Stimulated activated CD8-positive, alpha-beta memory T cell treated with anti-CD3 and anti-CD28 coated beads, Interleukin-4, amount 100 ng/mL, for 4 hours (primary cell): ENCODE data around the gene CNIH1.
"Not testable (repeated sequence)": the region's sequence is repeated elsewhere in the genome, so short reads cannot be mapped to it uniquely, and the experiment has no call there.

Experiments used
- DNase-seq, 2 donors: peaks; one replicate each; pipeline ENCODE4 v3.0.0-alpha.2; 2020; ENCODE audit warnings: low read depth in 2 of 2, low spot score in 1 of 2

The CNIH1 gene

GRCh38 chr14:54385556-54385955 lies 55.6 kb downstream of the CNIH1 start:
- DNase-seq: no peak

DNA sequence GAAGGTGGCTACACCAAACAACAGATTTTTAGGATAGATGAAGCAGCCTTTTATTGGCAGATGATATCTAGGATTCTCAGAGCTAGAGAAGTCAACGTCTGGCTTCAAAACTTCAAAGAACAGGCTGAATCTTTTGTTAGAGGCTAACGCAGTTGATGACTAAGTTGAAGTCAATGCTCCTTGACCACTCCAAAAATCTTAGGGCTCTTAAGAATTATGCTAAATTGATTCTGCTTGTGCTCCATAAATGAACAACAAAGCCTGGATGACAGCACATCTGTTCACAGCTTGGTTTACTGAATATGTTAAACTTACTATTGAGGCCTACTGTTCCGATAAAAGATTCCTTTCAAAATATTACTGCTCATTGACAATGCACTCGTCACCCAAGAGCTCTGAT lies 57.3 kb downstream of the CNIH1 start:
- no peak for DNase-seq

- DNase-seq: no peak
Measured at GRCh38 chr14:54381821-54382220, 59.4 kb downstream of the CNIH1 start.

- DNase-seq: not testable (repeated sequence)
Measured at GRCh38 chr14:54380558-54380957, 60.6 kb downstream of the CNIH1 start.

- DNase-seq: not testable (repeated sequence)
Measured at GRCh38 chr14:54378893-54379292, 62.3 kb downstream of the CNIH1 start.

DNA sequence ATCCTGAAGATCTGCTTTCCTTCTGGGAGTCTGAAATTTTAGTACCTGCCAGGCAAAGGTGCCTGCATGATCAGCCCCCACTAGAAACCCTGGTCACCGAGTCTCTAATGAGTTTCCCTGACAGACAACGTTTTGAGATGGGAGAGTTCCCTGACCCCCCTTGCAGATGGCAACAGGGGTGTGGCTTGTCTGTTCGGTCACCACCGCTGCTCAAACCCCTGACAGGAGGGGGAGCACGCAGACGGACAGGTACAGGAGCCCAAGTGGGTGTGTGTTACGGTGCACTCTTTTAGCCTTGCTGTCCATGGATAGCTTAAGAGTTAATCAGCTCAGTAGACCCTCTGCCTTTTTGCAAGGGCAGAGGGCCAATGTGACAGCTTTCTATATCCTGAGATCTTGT lies 63.7 kb downstream of the CNIH1 start:
- no peak for DNase-seq

GRCh38 chr14:54374117-54374884 lies 66.9 kb downstream of the CNIH1 start:
- DNase-seq: no peak
